ENCODE data around the gene TMEM161A. TPM values are rescaled to one million over a fixed set of nuclear protein-coding genes. Genes with fewer than 3 reads are reported as not detected.

Gene TMEM161A
- total RNA-seq, 1 donor from 2014 or later = 31.7 TPM

- no peak overlapping the region for H3K4me3 ChIP-seq
- TF ChIP-seq POLR2A (IDR thresholded peaks at IDR 0.05) = no peak
- TF ChIP-seq POLR2AphosphoS5 (IDR thresholded peaks at IDR 0.05; ENCODE audit: insufficient read depth in 1 of 2, low read depth in 1 of 2) = no peak
- TF ChIP-seq CTCF (IDR thresholded peaks at IDR 0.05) = no peak
- no peaks in the 10 kb centered on the region for H3K27me3 ChIP-seq
- no peaks in the 10 kb centered on the region for H3K9me3 ChIP-seq
- H3K27ac ChIP-seq = no peak overlapping the region
- H3K4me1 ChIP-seq = no peaks in the 10 kb centered on the region
- intact Hi-C loops (cut with DNase I) = no loop called here
- H3K36me3 ChIP-seq = peaks cover 0 to 18% of the 10 kb centered on the region in 2 donors
- no peak for DNase-seq (ENCODE audit: extremely low spot score in 2 of 2)
Measured at GRCh38 chr19:19122902-19123301, 15.4 kb downstream of the TMEM161A start.

GRCh38 chr19:19121371-19121770 lies 16.9 kb downstream of the TMEM161A start:
- Histone ChIP-seq H3K4me1 (no peaks in the 10 kb centered on the region), H3K27ac (no peak overlapping the region), H3K27me3 (no peaks in the 10 kb centered on the region), H3K9me3 (no peaks in the 10 kb centered on the region), H3K4me3 (no peak overlapping the region), H3K36me3 (peaks cover 0 to 18% of the 10 kb centered on the region in 2 donors)
- no peak for DNase-seq (ENCODE audit: extremely low spot score in 2 of 2)
- intact Hi-C loops (cut with DNase I) = no loop called here
- TF ChIP-seq POLR2A (IDR thresholded peaks at IDR 0.05) (no peak), POLR2AphosphoS5 (IDR thresholded peaks at IDR 0.05; ENCODE audit: insufficient read depth in 1 of 2, low read depth in 1 of 2) (no peak), CTCF (IDR thresholded peaks at IDR 0.05) (no peak)

- TF ChIP-seq POLR2A (IDR thresholded peaks at IDR 0.05) (no peak), CTCF (IDR thresholded peaks at IDR 0.05) (no peak), POLR2AphosphoS5 (IDR thresholded peaks at IDR 0.05; ENCODE audit: insufficient read depth in 1 of 2, low read depth in 1 of 2) (no peak)
- no peak for DNase-seq (ENCODE audit: extremely low spot score in 2 of 2)
- H3K9me3 ChIP-seq = no peaks in the 10 kb centered on the region
- H3K27me3 ChIP-seq = no peaks in the 10 kb centered on the region
- H3K36me3 ChIP-seq = peaks cover 0 to 18% of the 10 kb centered on the region in 2 donors
- no peaks in the 10 kb centered on the region for H3K4me1 ChIP-seq
- intact Hi-C loops (cut with DNase I) = no loop called here
- H3K27ac ChIP-seq = peak overlapping the region; percentile 55
- no peak overlapping the region for H3K4me3 ChIP-seq
Measured at GRCh38 chr19:19120308-19121231, 17.7 kb downstream of the TMEM161A start.

GRCh38 chr19:19119325-19120237 lies 18.7 kb downstream of the TMEM161A start:
- TF ChIP-seq POLR2A (IDR thresholded peaks at IDR 0.05) = no peak
- no peak for TF ChIP-seq CTCF (IDR thresholded peaks at IDR 0.05)
- no peak for TF ChIP-seq POLR2AphosphoS5 (IDR thresholded peaks at IDR 0.05; ENCODE audit: insufficient read depth in 1 of 2, low read depth in 1 of 2)
- Histone ChIP-seq H3K9me3 (no peaks in the 10 kb centered on the region), H3K27me3 (no peaks in the 10 kb centered on the region), H3K4me1 (no peaks in the 10 kb centered on the region), H3K27ac (peak overlapping the region; percentile 55), H3K36me3 (peaks cover 0 to 18% of the 10 kb centered on the region in 2 donors), H3K4me3 (peak overlapping the region in 1 of 2 donors; percentile 26)
- no peak for DNase-seq (ENCODE audit: extremely low spot score in 2 of 2)
- intact Hi-C loops (cut with DNase I) = no loop called here
